ENCODE results near the gene HAUS7. TPM values are rescaled to one million over a fixed set of nuclear protein-coding genes. Genes with fewer than 3 reads are reported as not detected.

HAUS7 gene
- total RNA-seq, 2 experiments from 2014 or later: 37.6 to 45.9 TPM

GRCh38 chrX:153445106-153445855 is 25.1 kb downstream of the HAUS7 start:
- no peak overlapping the region for H3K4me3 Mint-ChIP-seq
- H3K36me3 Mint-ChIP-seq (ENCODE audit: low read depth): no peaks in the 10 kb centered on the region
- H3K27me3 Mint-ChIP-seq: no peaks in the 10 kb centered on the region
- POLR2A ChIA-PET: no interaction called here
- no peaks in the 10 kb centered on the region for H3K4me1 Mint-ChIP-seq
- DNase-seq: no peak
- no peak overlapping the region for H3K27ac Mint-ChIP-seq
- H3K9me3 Mint-ChIP-seq: no peaks in the 10 kb centered on the region
- CTCF ChIA-PET: interaction anchor here (0.9 kb wide), 1 partner anchor 16 kb away, joined by 3 read pairs; no protein-coding TSS in a partner anchor

GRCh38 chrX:153444333-153445011 is 25.9 kb downstream of the HAUS7 start:
- Mint-ChIP-seq H3K36me3 (ENCODE audit: low read depth) (no peaks in the 10 kb centered on the region), H3K27ac (no peak overlapping the region), H3K4me1 (no peaks in the 10 kb centered on the region), H3K4me3 (no peak overlapping the region), H3K27me3 (no peaks in the 10 kb centered on the region), H3K9me3 (no peaks in the 10 kb centered on the region)
- ChIA-PET POLR2A (no interaction called here), CTCF (interaction anchor here (0.5 kb wide), 1 partner anchor 17 kb away, joined by 5 read pairs; no protein-coding TSS in a partner anchor)
- DNase-seq: no peak

DNA sequence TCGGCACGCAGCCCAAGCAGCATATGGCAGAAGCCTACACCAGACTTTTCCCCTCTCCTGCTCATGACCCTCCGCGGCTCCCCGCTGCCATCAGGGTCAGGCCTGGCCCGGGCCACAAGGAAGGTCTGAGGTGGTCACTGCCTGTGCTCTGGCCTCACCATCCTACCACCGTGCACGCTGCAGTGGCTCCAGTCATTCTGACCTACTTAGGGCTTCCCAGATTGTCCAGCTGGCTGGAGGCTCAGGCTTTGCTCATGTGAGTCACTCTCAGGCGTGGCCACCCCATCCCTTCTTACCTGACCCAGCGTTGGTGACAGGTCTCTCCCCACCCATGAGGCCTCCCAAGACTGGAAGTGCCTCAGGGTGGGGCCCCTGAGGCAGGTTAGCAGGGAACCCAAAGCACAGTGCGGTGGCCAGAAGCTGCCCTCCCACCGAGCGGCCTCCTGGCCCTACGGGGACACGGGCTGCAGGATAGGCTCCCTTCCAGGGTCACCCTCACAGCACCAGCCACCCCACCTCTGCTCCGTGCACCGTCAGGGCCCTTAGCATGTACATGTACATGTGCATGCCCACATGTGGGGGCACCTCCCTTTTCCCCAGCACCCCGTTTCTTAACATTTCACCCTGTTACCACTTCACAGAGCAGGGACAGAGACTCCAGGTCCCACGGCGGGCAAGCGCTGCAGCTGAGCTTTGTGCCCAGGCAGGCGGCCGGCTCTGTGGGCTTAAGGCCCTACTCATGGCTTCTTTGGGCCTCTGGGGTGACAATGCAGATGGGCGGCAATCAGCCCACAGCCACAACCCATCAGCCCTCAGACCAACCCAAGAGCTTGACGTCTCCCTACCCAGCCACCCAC is 26.7 kb downstream of the HAUS7 start:
- peaks cover 2% of the 10 kb centered on the region for H3K27me3 Mint-ChIP-seq
- ChIA-PET POLR2A (no interaction called here), CTCF (interaction anchor here (0.5 kb wide), 1 partner anchor 18 kb away, joined by 5 read pairs; no protein-coding TSS in a partner anchor)
- no peaks in the 10 kb centered on the region for H3K36me3 Mint-ChIP-seq (ENCODE audit: low read depth)
- no peak for DNase-seq
- H3K4me1 Mint-ChIP-seq: no peaks in the 10 kb centered on the region
- no peak overlapping the region for H3K4me3 Mint-ChIP-seq
- no peak overlapping the region for H3K27ac Mint-ChIP-seq
- no peaks in the 10 kb centered on the region for H3K9me3 Mint-ChIP-seq

DNA sequence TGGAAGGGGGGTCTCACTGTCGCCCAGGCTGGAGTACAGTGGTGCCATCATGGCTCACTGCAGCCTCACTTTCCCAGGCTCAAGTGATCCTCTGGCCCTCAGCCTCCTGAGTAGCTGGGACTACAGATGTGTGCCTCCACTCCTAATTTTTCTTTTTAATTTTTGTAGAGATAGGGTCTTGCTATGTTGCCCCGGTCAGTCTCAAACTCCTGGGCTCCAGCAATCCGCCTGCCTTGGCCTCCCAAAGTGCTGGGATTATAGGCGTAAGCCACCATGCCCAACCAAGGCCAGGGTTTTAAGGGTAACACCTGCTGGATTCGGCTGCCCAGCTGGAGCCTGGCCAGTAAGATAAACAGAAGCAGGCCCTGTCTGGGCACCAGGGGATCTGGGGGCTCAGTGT is 27.9 kb downstream of the HAUS7 start:
- no peaks in the 10 kb centered on the region for H3K9me3 Mint-ChIP-seq

DNA sequence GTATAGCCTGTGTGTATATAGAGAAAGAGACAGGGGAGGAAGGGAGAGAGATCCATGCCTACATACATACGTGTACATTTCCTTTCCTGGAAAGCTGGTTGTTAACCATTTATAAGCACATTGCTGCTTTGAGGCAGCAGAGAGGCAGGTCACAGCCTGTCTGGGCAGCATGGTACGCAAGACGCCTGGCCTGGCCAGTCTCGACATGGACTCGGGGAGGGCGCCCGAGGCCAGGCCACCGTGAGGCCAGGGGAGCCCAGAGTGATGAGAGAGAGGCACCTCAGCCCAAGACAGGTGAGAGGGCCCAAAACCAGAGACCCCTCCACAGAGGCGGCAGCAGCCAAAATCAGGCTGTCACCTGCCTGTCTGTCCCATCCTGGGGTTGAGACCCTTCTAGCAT is 28.4 kb downstream of the HAUS7 start:
- no peaks in the 10 kb centered on the region for H3K9me3 Mint-ChIP-seq
- POLR2A ChIA-PET: no interaction called here
- H3K27me3 Mint-ChIP-seq: peaks cover 2% of the 10 kb centered on the region
- H3K4me1 Mint-ChIP-seq: no peaks in the 10 kb centered on the region
- CTCF ChIA-PET: no interaction called here
- H3K27ac Mint-ChIP-seq: no peak overlapping the region
- H3K36me3 Mint-ChIP-seq (ENCODE audit: low read depth): no peaks in the 10 kb centered on the region
- no peak for DNase-seq
- no peak overlapping the region for H3K4me3 Mint-ChIP-seq

More for the DNA sequence above, 27.9 kb downstream of the HAUS7 start:
- no peak overlapping the region for H3K27ac Mint-ChIP-seq
- CTCF ChIA-PET: no interaction called here
- no peak overlapping the region for H3K4me3 Mint-ChIP-seq
- no peak for DNase-seq
- no peaks in the 10 kb centered on the region for H3K36me3 Mint-ChIP-seq (ENCODE audit: low read depth)
- POLR2A ChIA-PET: no interaction called here
- no peaks in the 10 kb centered on the region for H3K4me1 Mint-ChIP-seq
- peaks cover 2% of the 10 kb centered on the region for H3K27me3 Mint-ChIP-seq

- ChIA-PET CTCF (interaction anchor here (1.3 to 1.7 kb wide), 2 partner anchors 12 to 27 kb away, joined by 3 to 4 read pairs; no protein-coding TSS in a partner anchor), POLR2A (no interaction called here)
- H3K27me3 Mint-ChIP-seq: peaks cover 4% of the 10 kb centered on the region
Observed at GRCh38 chrX:153441296-153441695, 29.1 kb downstream of the HAUS7 start.

DNA sequence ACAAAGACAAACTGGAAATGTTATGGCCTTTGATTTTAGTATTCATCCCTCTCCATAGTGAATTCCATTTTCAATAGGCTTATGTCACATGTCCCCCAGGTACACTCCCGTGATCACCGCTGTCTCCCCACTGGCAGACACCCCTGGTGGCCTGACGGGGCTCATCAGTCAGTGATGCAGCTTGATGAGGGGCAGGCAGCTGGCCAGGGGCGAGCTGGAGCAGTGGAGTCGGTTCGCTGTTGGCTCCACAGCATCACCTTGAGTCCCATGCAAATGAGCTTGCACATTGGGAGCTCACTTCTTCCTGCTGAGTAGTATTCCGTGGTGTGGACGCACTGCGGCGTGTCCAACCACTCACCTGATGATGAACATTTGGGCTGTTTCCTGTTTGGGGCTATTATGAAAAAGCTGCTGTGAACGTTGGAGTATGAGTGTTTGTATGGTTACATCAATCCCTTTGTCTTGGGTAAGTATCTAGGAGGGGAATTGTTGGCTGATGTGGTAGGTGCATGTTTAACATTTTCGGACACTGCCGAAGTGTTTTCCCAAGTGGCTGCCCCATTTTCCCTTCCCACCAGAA is 29.7 kb downstream of the HAUS7 start:
- Mint-ChIP-seq H3K27ac (no peak overlapping the region), H3K36me3 (ENCODE audit: low read depth) (no peaks in the 10 kb centered on the region), H3K9me3 (no peaks in the 10 kb centered on the region), H3K27me3 (peaks cover 4% of the 10 kb centered on the region), H3K4me3 (no peak overlapping the region), H3K4me1 (no peaks in the 10 kb centered on the region)
- DNase-seq: no peak
- ChIA-PET CTCF (interaction anchor here (1.3 to 1.7 kb wide), 2 partner anchors 11 to 26 kb away, joined by 3 to 4 read pairs; no protein-coding TSS in a partner anchor), POLR2A (no interaction called here)

More at GRCh38 chrX:153441296-153441695, 29.1 kb downstream of the HAUS7 start:
- Mint-ChIP-seq H3K4me1 (no peaks in the 10 kb centered on the region), H3K4me3 (no peak overlapping the region), H3K9me3 (no peaks in the 10 kb centered on the region), H3K27ac (no peak overlapping the region), H3K36me3 (ENCODE audit: low read depth) (no peaks in the 10 kb centered on the region)
- no peak for DNase-seq

DNA sequence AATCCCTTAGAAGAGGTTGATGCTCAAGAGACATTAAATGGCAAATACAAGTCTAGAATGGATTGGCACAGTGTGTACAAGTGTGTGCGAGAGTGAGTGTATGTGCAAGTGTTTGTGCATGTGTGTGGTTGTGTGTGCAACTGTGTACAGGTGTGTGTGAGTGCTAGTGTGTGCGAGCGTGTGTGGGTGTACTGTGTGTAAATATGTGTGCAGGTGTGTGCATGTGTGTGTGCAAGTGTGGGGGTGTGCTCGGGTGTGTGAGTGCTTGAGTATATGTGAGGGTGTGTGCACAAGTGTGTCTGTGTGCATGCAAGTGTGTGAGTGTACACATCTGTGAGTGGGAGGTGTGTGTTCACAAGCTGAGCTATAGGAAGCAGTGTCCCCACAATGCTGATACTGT is 30.4 kb downstream of the HAUS7 start:
- POLR2A ChIA-PET: no interaction called here
- CTCF ChIA-PET: interaction anchor here (1.7 kb wide), 1 partner anchor 26 kb away, joined by 4 read pairs; no protein-coding TSS in a partner anchor
- H3K9me3 Mint-ChIP-seq: no peaks in the 10 kb centered on the region
- peaks cover 4% of the 10 kb centered on the region for H3K27me3 Mint-ChIP-seq
- no peaks in the 10 kb centered on the region for H3K36me3 Mint-ChIP-seq (ENCODE audit: low read depth)
- no peaks in the 10 kb centered on the region for H3K4me1 Mint-ChIP-seq
- no peak for DNase-seq
- H3K27ac Mint-ChIP-seq: no peak overlapping the region
- H3K4me3 Mint-ChIP-seq: no peak overlapping the region

DNA sequence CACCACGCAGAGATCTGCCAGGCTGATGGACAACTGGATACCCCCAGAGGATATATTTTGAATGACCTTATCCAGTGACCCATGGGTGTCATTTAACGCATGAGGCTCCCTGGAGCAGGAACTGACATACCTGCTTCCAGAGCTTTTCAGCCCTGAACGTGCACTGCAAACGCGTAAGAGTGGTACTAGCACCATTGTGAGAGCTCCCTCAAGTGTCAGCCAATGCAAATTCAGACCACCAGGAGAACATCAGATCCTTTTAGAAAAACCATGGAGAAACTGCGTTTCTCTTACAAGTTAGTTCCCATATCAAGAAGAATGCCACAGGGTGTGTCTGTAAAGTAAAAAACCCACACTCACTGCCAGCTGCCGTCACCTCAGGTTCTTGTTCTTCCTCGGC is 31.8 kb downstream of the HAUS7 start:
- H3K4me1 Mint-ChIP-seq: no peaks in the 10 kb centered on the region
- no peaks in the 10 kb centered on the region for H3K36me3 Mint-ChIP-seq (ENCODE audit: low read depth)
- ChIA-PET CTCF (interaction anchor here (0.6 kb wide), 1 partner anchor 24 kb away, joined by 3 read pairs; no protein-coding TSS in a partner anchor), POLR2A (no interaction called here)
- H3K27me3 Mint-ChIP-seq: peaks cover 4% of the 10 kb centered on the region
- H3K27ac Mint-ChIP-seq: no peak overlapping the region
- no peak overlapping the region for H3K4me3 Mint-ChIP-seq
- no peak for DNase-seq
- H3K9me3 Mint-ChIP-seq: no peaks in the 10 kb centered on the region

GRCh38 chrX:153435845-153436244 is 34.5 kb downstream of the HAUS7 start:
- POLR2A ChIA-PET: no interaction called here
- DNase-seq: no peak
- Mint-ChIP-seq H3K4me1 (no peaks in the 10 kb centered on the region), H3K9me3 (no peaks in the 10 kb centered on the region), H3K27me3 (peaks cover 4% of the 10 kb centered on the region), H3K36me3 (ENCODE audit: low read depth) (no peaks in the 10 kb centered on the region), H3K27ac (no peak overlapping the region), H3K4me3 (no peak overlapping the region)
- CTCF ChIA-PET: no interaction called here

- H3K4me1 Mint-ChIP-seq: no peaks in the 10 kb centered on the region
- no peak overlapping the region for H3K27ac Mint-ChIP-seq
- POLR2A ChIA-PET: no interaction called here
- H3K27me3 Mint-ChIP-seq: peaks cover 4% of the 10 kb centered on the region
- DNase-seq: no peak
- H3K9me3 Mint-ChIP-seq: peaks cover 2% of the 10 kb centered on the region
- H3K4me3 Mint-ChIP-seq: no peak overlapping the region
- CTCF ChIA-PET: interaction anchor here (1.2 to 1.7 kb wide), 2 partner anchors 21 to 36 kb away, joined by 3 read pairs; partner anchors contain the start of gene HAUS7
- no peaks in the 10 kb centered on the region for H3K36me3 Mint-ChIP-seq (ENCODE audit: low read depth)
Observed at GRCh38 chrX:153434801-153435200, 35.6 kb downstream of the HAUS7 start.

- Mint-ChIP-seq H3K9me3 (peaks cover 2% of the 10 kb centered on the region), H3K27me3 (peaks cover 4% of the 10 kb centered on the region), H3K36me3 (ENCODE audit: low read depth) (no peaks in the 10 kb centered on the region)
Observed at GRCh38 chrX:153433781-153434285, 36.5 kb downstream of the HAUS7 start.

More at GRCh38 chrX:153433781-153434285, 36.5 kb downstream of the HAUS7 start:
- H3K27ac Mint-ChIP-seq: no peak overlapping the region
- CTCF ChIA-PET: interaction anchor here (1.0 to 1.7 kb wide), 3 partner anchors 19 to 37 kb away, joined by 3 to 4 read pairs (median 3); partner anchors contain the start of gene HAUS7
- H3K4me3 Mint-ChIP-seq: no peak overlapping the region
- POLR2A ChIA-PET: no interaction called here
- no peak for DNase-seq
- no peaks in the 10 kb centered on the region for H3K4me1 Mint-ChIP-seq
